Fibroblast of skin of right quadriceps (primary cell): ENCODE measurements around the gene C1QL1.

Experiments
- DNase-seq: peaks from one replicate; pipeline ENCODE4 v3.0.0-alpha.2; 2013

C1QL1 gene

GRCh38 chr17:44988044-44988942, 20.2 kb upstream of the C1QL1 start:
- DNase-seq = no peak

DNA sequence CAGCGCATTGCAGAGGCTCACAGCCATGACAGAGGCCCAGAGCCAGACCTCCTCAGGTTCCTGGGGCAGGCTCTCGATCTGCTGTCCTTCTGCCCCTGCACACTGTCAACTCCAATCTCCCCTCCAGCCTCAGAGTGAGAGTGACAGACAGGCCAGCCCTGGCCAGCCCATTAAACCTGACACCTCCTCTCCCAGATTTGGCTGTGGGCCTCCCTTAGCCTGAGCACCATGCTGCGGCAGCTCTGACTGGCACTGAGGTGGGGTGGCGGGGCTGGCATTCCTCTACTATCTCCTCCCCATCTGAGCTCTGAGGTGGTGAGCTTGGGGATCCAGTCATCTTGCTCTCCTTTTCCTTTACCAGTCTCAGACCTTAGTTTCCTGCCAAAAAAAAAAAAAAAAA, 15.5 kb upstream of the C1QL1 start:
- DNase-seq = no peak

DNA sequence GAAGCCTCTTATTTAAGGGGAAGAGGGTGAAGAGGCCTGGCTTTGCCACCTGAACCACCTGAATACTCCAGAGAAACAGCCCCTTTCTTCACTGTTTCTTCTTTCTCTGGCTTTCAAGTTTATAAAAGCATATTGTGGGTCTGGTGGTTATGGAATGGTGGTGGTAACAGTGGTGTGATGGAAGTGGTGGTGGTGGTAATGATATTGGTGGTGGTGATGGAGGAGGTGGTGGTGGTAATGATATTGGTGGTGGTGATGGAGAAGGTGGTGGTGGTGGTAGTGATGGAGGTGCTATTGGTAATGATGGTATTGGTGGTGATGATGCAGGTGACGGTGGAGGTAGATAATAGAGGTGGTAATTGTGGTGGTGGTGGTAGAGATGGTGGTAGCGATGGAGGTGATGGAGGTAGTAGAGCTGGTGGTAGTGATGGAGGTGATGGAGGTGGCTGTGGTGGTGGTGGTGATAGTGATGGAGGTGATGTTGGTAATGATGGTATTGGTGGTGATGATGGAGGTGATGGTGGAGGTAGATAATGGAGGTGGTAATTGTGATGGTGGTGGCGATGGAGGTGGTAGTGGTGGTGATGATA, 14.1 kb upstream of the C1QL1 start:
- DNase-seq = no peak

GRCh38 chr17:44981221-44981968, 13.3 kb upstream of the C1QL1 start:
- no peak for DNase-seq

DNA sequence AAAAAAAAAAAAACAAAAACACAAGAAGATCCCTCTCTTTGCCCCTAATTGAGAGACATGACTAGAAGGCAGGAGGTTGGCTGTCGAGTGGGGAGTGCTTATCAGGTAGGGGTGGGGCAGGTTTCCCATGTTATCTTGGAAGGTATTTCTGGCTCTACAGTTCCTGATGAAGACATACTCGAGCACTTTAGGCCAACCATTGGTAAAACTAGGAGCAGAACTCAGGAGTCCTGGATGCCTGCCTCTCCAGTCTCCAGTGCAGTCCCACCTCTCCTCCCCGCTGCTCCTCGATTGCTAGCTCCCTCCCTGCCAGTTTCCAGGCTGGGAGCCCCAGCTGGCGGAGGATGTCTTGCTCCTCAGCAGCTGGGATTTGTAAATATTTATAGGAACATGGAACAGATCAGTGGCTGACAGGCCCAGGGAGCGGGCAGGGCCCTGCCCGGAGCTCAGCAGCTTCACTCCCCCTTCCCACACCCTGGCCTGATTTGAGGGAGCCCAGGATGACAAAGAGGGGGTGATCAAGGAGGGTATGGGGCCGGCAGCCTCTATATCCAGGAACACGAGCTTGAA, 11.4 kb upstream of the C1QL1 start:
- no peak for DNase-seq

DNA sequence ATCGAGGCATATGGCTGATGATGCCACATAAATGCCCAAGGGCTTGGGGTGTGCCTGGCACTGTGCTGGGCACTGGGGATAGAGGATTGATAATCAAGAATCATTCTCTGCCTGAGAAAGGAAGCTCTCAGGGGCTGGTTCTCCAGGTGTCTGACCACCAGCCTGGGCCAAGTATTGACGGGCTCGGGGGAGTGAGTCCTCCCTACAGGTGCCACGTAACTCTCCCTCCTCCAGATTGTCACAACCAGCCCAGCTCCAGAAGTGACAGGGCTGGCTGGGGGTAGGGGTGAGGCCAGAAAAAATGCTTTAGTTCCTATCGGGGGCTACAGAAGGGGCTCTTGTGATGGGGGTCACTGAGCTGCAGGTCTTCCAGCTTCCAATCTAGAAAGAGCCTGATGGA, 10.7 kb upstream of the C1QL1 start:
- no peak for DNase-seq

GRCh38 chr17:44977814-44978550, 9.9 kb upstream of the C1QL1 start:
- no peak for DNase-seq

GRCh38 chr17:44977065-44977464, 9.0 kb upstream of the C1QL1 start:
- DNase-seq = no peak

DNA sequence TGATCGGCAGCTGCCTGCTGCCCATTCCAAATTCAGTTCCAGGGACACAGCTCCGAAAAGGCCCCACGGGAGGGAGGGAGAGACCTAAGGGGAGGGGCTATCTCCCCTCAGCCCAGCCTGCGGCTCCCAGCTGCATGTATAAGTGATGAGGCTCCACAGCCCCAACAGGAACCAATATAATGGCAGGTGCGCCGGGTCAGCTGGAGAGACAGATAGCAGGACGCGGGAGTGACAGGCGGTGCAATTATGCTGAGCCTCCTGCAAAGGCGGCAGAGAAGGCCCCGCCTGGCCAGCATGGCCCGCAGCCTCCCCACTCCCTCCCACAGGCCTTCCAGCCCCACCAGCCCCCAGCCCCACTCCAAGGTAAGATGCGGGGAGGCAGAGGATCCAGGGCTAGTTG, 8.1 kb upstream of the C1QL1 start:
- DNase-seq = no peak

- peak; percentile 64 for DNase-seq
Measured at GRCh38 chr17:44972953-44973352, 4.8 kb upstream of the C1QL1 start.

DNA sequence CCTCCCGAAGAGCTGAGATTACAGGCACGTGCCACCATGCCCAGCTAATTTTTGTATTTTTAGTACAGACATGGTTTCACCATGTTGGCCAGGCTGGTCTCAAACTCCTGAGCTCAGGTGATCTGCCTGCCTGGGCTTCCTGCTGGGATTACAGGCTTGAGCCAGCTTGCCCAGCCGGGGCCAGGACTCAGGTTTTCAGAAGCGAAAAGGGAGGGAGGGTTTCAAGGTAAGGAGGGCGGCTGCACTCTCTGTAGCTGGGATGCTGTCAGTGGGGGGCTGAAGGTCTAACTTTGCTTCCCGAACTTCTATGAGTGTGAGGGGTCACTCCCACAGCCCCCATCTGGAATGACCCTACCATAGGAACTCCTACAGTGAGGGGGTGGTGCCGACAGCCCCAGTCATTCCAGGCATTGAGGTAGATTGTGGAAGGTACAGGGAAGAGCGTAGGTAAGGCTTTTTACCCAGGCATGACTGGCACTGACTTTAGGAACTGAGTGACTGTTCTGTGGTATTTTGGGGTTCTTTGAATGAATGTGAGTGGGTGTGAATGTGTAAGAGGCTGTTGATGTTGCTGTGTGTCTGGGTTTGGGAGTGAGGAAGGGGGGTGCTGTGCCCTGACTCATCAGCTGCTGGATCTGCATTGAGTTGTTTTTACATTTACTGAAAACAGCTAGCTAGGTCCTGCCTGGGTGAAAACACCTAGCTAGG, 3.8 kb upstream of the C1QL1 start:
- peak; percentile 57 for DNase-seq

- peak; percentile 24 for DNase-seq
Measured at GRCh38 chr17:44970136-44970741, 2.1 kb upstream of the C1QL1 start.

DNA sequence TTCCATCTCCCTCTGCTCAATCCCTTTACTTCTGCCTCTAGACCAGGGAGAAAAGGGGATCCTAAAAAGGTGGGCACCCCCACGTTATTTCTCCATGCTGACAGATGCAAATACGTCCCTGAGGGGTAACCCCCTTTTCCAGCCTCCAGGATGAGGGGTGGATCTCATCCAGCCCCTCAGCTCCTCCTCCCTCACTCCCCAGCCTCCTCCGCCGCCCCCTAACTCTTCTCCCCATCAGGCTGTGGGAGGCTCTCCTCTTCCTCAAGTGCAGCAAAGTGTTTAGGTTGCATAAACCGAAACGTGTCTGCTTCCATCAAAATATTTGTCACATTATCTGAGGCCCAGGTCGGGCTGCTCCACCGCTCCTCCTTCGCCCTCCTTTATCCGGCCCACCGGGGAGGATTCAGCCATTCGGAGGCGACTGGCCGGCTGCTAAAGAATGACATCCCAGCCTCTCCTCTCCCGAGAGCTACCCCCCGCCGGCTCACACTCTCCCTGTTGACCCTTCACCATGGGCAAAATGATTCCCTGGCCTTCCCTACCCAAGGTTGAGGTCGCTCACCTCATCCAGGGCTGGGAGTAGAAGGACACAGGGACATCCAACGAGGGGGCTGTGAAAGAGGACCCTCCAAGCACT, 1.2 kb upstream of the C1QL1 start:
- no peak for DNase-seq

GRCh38 chr17:44967907-44968224, 237 bp downstream of the C1QL1 start:
- no peak for DNase-seq

GRCh38 chr17:44967026-44967906, 837 bp downstream of the C1QL1 start:
- DNase-seq = no peak

DNA sequence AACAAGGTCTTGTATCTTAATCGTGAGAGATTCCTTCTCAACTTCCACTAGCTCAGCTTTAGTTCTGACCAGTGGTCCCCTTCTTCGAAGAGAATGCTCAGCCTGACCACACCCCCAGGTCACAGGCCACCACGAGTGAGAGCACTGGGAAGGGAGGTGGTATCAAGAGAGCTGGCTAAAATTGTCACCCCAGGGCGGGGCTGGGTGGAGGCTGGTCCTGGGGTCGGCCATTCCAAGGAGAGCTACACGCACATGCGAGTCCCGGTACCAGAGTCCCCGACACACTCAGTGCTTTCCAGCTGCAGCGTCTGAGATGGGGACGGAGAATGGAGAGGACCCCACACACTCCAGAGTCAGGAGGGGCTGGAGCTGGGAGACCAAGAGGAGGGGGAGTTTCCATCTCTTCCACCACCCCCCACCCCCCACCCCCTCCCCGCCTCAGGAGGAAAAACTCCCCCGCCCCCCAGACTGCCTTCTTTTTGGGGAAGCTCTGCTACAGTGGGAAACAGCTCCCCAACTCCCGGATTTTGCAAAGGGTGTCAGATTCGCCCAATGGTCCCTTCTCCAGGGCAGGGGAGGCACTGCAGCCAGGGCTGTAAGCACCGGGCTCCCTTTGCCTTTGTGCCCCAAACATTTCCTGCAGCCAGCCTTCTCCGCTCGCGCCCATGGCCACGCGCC, 1.6 kb downstream of the C1QL1 start:
- no peak for DNase-seq

- DNase-seq = no peak
Measured at GRCh38 chr17:44965481-44966234, 2.4 kb downstream of the C1QL1 start.

- no peak for DNase-seq
Measured at GRCh38 chr17:44961921-44962350, 6.2 kb downstream of the C1QL1 start.

DNA sequence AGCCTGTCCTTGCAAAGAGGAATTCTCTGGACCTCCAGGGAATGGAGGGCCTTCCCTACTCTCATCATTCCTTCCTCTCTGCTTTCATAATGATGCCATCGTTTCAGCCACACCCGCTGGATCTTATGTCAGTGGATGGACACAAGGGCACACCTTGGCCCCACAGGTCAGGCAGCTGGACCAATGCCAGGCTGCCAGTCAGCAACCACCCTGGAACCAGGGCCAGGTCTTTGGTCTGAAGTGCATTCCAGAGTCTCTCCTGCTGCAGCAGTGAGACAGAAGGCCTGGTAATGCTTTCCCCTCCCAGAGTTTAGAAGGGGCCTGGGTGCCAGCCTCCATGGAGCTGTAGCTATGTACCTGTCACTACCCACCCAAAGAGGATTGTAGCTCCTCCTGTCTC, 7.4 kb downstream of the C1QL1 start:
- DNase-seq = no peak
